GM12872 (cell line): ENCODE data around the gene ISYNA1.

Source experiments
- TF ChIP-seq, protein P1 (sequence below): IDR thresholded peaks from 3 replicates; pipeline ENCODE4 v1.5.1; 2011; ENCODE audit warnings: low read depth, mild to moderate bottlenecking, low read length, moderate library complexity; ENCODE audit not compliant: insufficient read depth

ISYNA1 gene

DNA sequence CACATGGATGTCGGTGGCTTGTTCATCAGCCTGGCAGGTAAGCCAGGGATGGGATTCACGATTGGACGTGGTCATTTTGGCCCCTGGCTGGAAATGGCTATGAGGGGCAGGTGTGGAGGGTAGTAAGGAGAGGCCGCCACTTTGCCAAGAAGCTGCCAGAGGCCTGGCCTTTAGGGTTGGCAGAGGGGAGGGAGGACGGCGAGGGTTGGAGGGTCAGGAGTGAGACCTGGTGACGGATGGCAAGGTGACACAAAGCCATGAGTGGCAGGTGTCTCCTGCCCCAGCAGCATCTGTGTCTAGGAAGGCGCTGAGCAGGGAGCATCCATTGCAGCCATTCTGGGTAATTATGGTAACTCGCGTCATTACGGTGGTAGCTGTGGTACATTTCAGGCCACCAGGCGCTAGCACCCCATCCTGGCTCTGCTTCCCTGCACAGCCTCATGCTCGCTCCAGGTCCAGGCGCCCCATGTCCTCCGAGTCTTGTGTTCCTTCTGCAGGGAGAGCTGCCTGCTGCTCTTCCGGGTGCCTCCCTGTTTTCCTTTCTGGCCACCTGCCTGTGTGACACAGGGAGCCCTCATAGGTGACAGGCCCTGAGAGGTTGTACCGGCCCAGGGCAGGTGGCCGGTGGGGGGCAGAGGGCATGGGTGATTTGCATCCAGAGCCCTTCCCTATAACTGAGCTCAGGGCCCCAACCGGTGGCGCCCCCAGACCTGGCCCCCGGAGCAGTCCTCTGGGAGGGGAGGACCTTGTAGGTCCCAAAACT, 14.5 kb downstream of the ISYNA1 start:
- TF ChIP-seq, protein P1, sequence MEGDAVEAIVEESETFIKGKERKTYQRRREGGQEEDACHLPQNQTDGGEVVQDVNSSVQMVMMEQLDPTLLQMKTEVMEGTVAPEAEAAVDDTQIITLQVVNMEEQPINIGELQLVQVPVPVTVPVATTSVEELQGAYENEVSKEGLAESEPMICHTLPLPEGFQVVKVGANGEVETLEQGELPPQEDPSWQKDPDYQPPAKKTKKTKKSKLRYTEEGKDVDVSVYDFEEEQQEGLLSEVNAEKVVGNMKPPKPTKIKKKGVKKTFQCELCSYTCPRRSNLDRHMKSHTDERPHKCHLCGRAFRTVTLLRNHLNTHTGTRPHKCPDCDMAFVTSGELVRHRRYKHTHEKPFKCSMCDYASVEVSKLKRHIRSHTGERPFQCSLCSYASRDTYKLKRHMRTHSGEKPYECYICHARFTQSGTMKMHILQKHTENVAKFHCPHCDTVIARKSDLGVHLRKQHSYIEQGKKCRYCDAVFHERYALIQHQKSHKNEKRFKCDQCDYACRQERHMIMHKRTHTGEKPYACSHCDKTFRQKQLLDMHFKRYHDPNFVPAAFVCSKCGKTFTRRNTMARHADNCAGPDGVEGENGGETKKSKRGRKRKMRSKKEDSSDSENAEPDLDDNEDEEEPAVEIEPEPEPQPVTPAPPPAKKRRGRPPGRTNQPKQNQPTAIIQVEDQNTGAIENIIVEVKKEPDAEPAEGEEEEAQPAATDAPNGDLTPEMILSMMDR, result no peak

DNA sequence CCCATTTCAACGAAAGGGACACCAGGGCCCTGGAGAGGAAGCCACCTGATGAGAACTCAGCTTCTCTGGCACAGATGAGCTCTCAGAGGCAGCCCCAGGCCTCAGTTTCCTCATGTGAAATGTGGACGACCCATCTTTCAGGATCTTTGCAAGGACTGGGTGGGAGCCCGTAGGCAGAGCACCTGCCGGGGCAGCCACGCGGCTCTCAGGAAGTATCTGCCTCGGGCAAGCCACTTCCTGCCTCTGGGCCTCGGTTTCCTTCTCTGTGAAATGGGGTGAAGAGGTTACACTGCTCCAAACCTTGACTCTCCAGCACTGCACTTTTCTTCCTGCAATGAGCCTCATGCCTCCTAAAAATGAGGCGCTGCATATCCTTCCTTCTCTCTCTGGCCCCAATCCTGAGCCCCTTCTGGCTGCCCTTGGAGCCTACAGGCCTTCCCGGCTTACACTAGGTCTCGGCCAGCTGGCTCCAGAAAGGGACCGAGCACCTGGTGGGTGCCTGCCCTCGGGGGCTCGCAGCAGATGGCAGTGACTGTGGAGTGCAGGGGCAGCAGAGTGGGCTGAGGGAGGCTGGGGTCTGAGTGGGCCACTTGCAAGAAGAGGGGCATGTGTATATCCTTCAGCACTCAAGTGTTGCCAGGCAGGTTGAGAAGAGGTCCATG, 15.3 kb downstream of the ISYNA1 start:
- TF ChIP-seq, protein P1, result 0 out of 3 replicates have a peak, but pooled peaks have one; percentile 2

DNA sequence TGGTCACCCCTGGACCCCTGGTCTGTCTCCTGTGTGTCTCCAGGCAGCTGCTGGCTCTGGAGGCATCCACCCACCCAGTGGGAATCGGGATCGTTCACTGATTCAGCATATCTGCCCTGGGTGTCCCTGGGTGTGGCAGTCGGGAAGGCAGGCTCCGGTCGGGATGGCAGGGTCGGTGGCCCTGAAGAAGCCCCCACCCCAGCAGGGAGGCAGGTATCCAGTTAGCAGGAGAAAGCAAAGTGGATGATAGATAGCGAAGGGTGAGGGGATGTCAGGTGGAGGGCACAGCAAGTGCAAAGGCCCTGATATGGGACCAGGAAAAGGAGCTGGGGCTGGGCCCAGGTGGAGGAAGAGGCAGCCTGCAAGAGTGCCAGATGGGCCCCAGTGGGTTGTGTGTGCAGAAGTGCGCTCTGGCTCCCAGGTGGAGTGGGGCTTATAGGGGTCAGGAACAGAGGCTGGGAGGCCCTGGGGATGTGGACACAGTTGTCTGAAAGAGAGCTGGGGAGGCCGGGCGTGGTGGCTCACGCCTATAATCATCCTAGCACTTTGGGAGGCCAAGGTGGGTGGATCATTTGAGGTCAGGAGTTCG, 16.5 kb downstream of the ISYNA1 start:
- TF ChIP-seq, protein P1, result no peak

- TF ChIP-seq, protein P1, result no peak
Observed at GRCh38 chr19:18420930-18421329, 17.0 kb downstream of the ISYNA1 start.

DNA sequence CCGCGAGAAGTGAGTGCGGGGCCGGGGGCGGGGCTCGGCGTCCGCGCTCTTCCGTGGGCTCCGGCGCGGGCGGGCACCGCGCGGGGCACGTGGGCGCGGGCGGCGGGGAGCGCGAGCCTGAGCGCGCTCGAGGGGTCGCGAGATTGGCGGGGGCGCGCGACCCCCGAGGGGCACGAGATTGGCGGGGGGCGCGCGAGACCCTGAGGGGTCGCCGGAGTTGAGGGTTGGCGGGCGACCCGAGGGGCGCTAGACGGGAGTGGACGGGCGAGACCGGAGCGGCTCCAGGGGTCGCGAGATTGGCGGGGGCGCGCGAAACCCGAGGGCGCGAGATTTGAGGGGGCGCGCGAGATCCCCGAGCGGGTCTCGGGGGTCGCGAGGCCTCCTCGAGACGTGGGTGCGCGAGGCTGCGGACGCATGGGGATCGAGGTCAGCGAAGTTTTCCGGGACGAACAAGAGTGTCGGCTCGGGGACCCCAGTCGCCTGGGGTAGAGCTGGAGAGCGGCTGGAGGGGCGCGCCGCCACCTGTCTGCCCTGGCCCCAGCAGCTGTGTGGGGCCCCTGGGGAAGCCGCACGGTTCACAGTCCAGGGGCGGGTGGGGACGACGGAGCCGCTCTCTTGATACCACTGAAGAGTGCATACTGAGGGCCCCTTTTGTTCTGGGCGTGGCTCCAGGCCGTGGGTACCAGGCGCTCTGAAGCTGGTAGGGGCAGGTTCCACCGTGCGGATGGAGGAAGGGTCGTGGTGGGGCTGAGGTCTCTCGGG, 18.1 kb downstream of the ISYNA1 start:
- TF ChIP-seq, protein P1, result no peak

GRCh38 chr19:18419195-18419698, 18.7 kb downstream of the ISYNA1 start, which contains the start of gene SSBP4:
Gene SSBP4, plus strand, starts transcription at chr19:18419398. Its CDS starts 251 bp downstream, at chr19:18419649.
- TF ChIP-seq, protein P1, result peak; percentile 16; the same call in 1 of the 3 replicates
